ENCODE results near the gene NKIRAS2. TPM values are rescaled to one million over a fixed set of nuclear protein-coding genes. Genes with fewer than 3 reads are reported as not detected.

The NKIRAS2 gene
- total and polyA plus RNA-seq, 2 donors (not counting 3 experiments of a cell fraction or from before 2014, with no cell fraction given), result 57.3 to 87.6 TPM

DNA sequence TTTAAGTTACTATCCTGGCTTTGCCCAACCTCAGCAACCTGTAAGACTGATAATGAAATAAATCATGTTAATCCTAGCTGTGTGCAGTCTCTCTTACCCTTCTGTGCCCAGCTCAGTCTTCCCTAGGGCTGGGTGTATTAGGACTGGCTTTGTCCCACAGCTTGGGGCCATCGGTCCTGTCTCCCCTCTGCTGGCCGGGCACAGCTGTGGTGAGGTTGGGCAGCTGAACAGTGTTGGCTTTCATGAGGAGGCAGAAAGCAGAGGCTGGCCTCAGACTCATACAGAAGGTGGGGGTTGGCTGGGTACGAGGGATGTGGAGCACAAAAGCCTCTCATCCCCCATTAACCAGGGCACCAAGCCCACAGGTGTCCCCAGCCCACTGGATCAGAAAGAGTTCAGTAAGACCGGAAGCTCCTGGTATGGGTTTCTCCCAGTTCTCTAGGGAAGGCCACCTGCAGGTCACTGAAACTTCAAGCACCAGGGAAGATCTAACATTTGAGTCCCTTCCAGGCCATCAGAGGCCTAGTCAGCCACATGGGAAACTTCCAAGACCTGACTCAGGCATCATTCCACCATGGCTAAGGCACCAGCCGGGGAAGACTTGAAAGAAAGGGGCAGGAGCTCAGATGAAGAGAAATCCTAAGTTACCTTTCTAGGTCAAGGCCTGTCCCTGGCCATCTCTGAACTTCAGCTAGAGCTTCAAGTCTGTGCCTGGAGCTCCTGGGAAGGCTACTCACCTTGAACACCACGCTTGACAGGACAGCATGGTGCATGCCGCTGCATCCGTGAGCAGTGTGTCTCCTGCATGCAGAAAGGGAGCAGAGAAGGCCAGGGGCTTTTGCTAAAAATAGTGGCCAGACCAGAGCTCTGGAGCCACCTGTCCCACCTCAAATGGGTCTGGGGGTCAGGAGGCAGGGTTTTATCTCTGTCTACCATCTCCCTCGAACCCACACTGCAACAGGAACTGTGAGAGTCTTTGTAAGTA is 44.5 kb upstream of the NKIRAS2 start:
- no peak for DNase-seq (ENCODE audit: low read depth, low spot score)
- peaks cover 13 to 60% of the 10 kb centered on the region in 2 experiments for H3K36me3 ChIP-seq (ENCODE audit: control insufficient read depth in 2 of 2, extremely low read depth in 1 of 2, insufficient read depth in 2 of 2, low read length in 2 of 2)
- H3K9ac ChIP-seq (replicated peaks; ENCODE audit: extremely low read depth, insufficient read depth, low read length), result no peak overlapping the region
- dilution Hi-C loops (cut with MboI; ENCODE audit: extremely low pct_ligation_motif_present, low sequenced_read_pairs), result no loop called here
- no peaks in the 10 kb centered on the region for H3K9me1 ChIP-seq (replicated peaks; ENCODE audit: control insufficient read depth, extremely low read depth, insufficient read depth, low read length)
- H3K4me3 ChIP-seq (replicated peaks in 1 of 3; ENCODE audit: insufficient read depth in 1 of 3, low read depth in 1 of 3, low read length in 3 of 3), result no peak overlapping the region
- POLR2A ChIA-PET, result no interaction called here
- no TSS peak for BruUV-seq (replicated peaks)
- peaks cover 2% of the 10 kb centered on the region for H3K79me2 ChIP-seq (ENCODE audit: control insufficient read depth, insufficient read depth, low read length)
- no peaks in the 10 kb centered on the region for H3K4me1 ChIP-seq (ENCODE audit: control insufficient read depth, extremely low read depth, insufficient read depth, low read length)
- TF ChIP-seq POLR2AphosphoS5 (IDR thresholded peaks at IDR 0.05; ENCODE audit: insufficient read depth, low read depth, low read length) (no peak), GATA2 (IDR thresholded peaks at IDR 0.05; ENCODE audit: insufficient read depth, insufficient read length, low read depth, low read length) (no peak), MYC (IDR thresholded peaks at IDR 0.05; ENCODE audit: low read depth, low read length) (no peak), JUN (IDR thresholded peaks at IDR 0.05; ENCODE audit: borderline replicate concordance, insufficient read depth, insufficient read length, low read depth) (no peak), MAX (IDR thresholded peaks at IDR 0.05; ENCODE audit: insufficient read depth, insufficient read length) (no peak), FOS (IDR thresholded peaks at IDR 0.05; ENCODE audit: borderline replicate concordance, insufficient read depth, low read length) (no peak), EZH2 (IDR thresholded peaks at IDR 0.05; ENCODE audit: borderline replicate concordance, low read depth, low read length, severe bottlenecking) (no peak), POLR2A (IDR thresholded peaks at IDR 0.05; ENCODE audit: low read depth, low read length) (no peak)
- TF ChIP-seq, protein P1, sequence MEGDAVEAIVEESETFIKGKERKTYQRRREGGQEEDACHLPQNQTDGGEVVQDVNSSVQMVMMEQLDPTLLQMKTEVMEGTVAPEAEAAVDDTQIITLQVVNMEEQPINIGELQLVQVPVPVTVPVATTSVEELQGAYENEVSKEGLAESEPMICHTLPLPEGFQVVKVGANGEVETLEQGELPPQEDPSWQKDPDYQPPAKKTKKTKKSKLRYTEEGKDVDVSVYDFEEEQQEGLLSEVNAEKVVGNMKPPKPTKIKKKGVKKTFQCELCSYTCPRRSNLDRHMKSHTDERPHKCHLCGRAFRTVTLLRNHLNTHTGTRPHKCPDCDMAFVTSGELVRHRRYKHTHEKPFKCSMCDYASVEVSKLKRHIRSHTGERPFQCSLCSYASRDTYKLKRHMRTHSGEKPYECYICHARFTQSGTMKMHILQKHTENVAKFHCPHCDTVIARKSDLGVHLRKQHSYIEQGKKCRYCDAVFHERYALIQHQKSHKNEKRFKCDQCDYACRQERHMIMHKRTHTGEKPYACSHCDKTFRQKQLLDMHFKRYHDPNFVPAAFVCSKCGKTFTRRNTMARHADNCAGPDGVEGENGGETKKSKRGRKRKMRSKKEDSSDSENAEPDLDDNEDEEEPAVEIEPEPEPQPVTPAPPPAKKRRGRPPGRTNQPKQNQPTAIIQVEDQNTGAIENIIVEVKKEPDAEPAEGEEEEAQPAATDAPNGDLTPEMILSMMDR (IDR thresholded peaks at IDR 0.05; ENCODE audit: extremely low read depth in 1 of 2, insufficient read depth in 1 of 2, low read depth in 1 of 2, low read length in 2 of 2), result no peak
- intact Hi-C loops (cut with micrococcal nuclease), result no loop called here
- no peaks in the 10 kb centered on the region for H4K20me1 ChIP-seq (replicated peaks; ENCODE audit: control insufficient read depth, extremely low read depth, insufficient read depth, low read length)
- no peak for FAIRE-seq
- H3K4me2 ChIP-seq (ENCODE audit: insufficient read depth, low read length), result no peak overlapping the region
- no peaks in the 10 kb centered on the region for H3K9me3 ChIP-seq (replicated peaks; ENCODE audit: control insufficient read depth, insufficient read depth, low read length)
- no peak overlapping the region for H3K27ac ChIP-seq (ENCODE audit: insufficient read depth, low read depth, low read length)
- H3K27me3 ChIP-seq (ENCODE audit: control insufficient read depth in 2 of 2, insufficient read depth in 2 of 2, low read length in 2 of 2), result no peaks in the 10 kb centered on the region
- CTCF ChIA-PET, result interaction anchor here (1.0 to 2.0 kb wide), 8 partner anchors 9 to 276 kb away, joined by 3 to 8 read pairs (median 4); partner anchors contain the start of gene CNP
- H2AFZ ChIP-seq (ENCODE audit: low read depth, low read length), result no peak overlapping the region
